Smooth muscle cell (in vitro differentiated cells): ENCODE measurements around the gene CLHC1. TPM values are rescaled to one million over a fixed set of nuclear protein-coding genes. Genes with fewer than 3 reads are reported as not detected.

Source experiments
- DNase-seq: peaks from one replicate; lab custom pipeline; 2025; ENCODE audit not compliant: unreplicated experiment; lab: John Stamatoyannopoulos, UW
- H2AFZ ChIP-seq: fragments of 200-600 bp; sonication (generic); 2 replicates; pipeline ENCODE4 v1.6.0; 2016; ENCODE audit warnings: antibody characterized with exemption, low read depth, mild to moderate bottlenecking
- H3F3A ChIP-seq: fragments of 200-600 bp; sonication (generic); 2 replicates; pipeline ENCODE4 v1.6.0; 2017; ENCODE audit warnings: antibody characterized with exemption, low read depth
- H3K27ac ChIP-seq: fragments of 200-600 bp; sonication (generic); 2 replicates; pipeline ENCODE4 v1.5.1; 2016; ENCODE audit warnings: low read depth, mild to moderate bottlenecking
- H3K27me3 ChIP-seq: fragments of 200-600 bp; sonication (generic); 2 replicates; pipeline ENCODE4 v1.6.1; 2016; ENCODE audit warnings: low read depth, mild to moderate bottlenecking
- H3K36me3 ChIP-seq: fragments of 200-600 bp; sonication (generic); 2 replicates; pipeline ENCODE4 v1.5.1; 2016; ENCODE audit warnings: low read depth
- H3K4me1 ChIP-seq: fragments of 200-600 bp; sonication (generic); 2 replicates; pipeline ENCODE4 v1.5.1; 2016; ENCODE audit warnings: low read depth
- H3K4me2 ChIP-seq: fragments of 200-600 bp; sonication (generic); 2 replicates; pipeline ENCODE4 v1.6.0; 2016; ENCODE audit warnings: mild to moderate bottlenecking
- H3K4me3 ChIP-seq: fragments of 200-600 bp; sonication (generic); 2 replicates; pipeline ENCODE4 v1.5.1; 2016; ENCODE audit warnings: mild to moderate bottlenecking
- H3K79me2 ChIP-seq: fragments of 200-600 bp; sonication (generic); 2 replicates; pipeline ENCODE4 v1.6.0; 2016; ENCODE audit warnings: low read depth, mild to moderate bottlenecking
- H3K9ac ChIP-seq: fragments of 200-600 bp; sonication (generic); 2 replicates; pipeline ENCODE4 v1.6.0; 2016; ENCODE audit warnings: low read depth
- H3K9me3 ChIP-seq: fragments of 200-600 bp; sonication (generic); replicated peaks from 2 replicates; pipeline ENCODE4 v1.5.1; 2016; ENCODE audit warnings: low read depth
- H4K20me1 ChIP-seq: fragments of 200-600 bp; sonication (generic); 2 replicates; pipeline ENCODE4 v1.6.0; 2016; ENCODE audit warnings: low read depth
- WGBS: methylation state at CpG from one replicate; pipeline ENCODE4 v1.1.7; 2016; ENCODE audit warnings: low lambda C conversion rate; 5-methylcytosine and 5-hydroxymethylcytosine counted together
- polyA plus RNA-seq: library from polyadenylated mRNA; unstranded; fragments of >200 nt; fragmentation: Nextera tagmentation; extraction: Ambion mirVana; gene quantifications from 2 replicates; pipeline ENCODE4 v1.2.1, GENCODE V29; 2016
- total RNA-seq: library from RNA; depleted of rRNA; stranded (reverse); fragments of >200 nt; gene quantifications from 2 replicates; pipeline ENCODE4 v1.2.3, GENCODE V29; 2014
- TF ChIP-seq, protein P1 (sequence below): fragments of 200-600 bp; sonication (generic); IDR thresholded peaks from 2 replicates; pipeline ENCODE4 v1.5.1; 2017; ENCODE audit warnings: borderline replicate concordance, mild to moderate bottlenecking, antibody characterized with exemption; ENCODE audit not compliant: insufficient read depth, poor library complexity, severe bottlenecking

The CLHC1 gene
- total and polyA plus RNA-seq, 2 experiments from 2014 or later, result 10.0 to 14.4 TPM

DNA sequence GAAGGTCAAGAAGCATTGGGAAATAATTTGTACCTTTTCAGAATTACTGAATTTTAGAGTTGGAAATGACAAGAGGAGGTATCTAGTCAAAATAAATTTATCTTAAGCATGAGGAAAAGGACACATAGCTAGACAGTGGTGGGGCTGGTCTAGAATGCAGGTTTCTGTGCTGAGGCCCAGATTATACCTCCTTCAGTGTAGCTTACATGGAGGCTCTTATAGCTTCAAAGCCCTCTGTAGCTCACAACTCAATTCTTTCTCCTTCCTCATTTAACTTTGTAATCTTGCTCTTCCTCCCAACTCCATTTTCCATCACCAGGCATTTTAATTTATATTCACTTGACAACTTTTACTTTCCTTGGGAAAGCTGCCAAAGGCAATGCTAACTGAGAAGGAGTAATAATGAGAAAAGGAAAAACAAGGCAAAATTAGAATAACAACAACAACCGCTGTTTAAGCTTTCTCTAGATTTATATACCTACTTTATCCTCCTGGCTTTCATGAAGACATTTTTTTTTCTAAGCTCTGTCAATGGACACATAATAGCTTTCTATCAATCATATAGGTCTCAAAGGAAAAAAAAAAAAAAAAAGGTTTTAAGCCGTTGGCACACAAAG lies 58.5 kb downstream of the CLHC1 start:
- 83% methylated on average over 2 of the region's 2 CpGs for WGBS
- H3K4me2 ChIP-seq, result no peak overlapping the region
- H2AFZ ChIP-seq, result no peak overlapping the region
- TF ChIP-seq, protein P1, sequence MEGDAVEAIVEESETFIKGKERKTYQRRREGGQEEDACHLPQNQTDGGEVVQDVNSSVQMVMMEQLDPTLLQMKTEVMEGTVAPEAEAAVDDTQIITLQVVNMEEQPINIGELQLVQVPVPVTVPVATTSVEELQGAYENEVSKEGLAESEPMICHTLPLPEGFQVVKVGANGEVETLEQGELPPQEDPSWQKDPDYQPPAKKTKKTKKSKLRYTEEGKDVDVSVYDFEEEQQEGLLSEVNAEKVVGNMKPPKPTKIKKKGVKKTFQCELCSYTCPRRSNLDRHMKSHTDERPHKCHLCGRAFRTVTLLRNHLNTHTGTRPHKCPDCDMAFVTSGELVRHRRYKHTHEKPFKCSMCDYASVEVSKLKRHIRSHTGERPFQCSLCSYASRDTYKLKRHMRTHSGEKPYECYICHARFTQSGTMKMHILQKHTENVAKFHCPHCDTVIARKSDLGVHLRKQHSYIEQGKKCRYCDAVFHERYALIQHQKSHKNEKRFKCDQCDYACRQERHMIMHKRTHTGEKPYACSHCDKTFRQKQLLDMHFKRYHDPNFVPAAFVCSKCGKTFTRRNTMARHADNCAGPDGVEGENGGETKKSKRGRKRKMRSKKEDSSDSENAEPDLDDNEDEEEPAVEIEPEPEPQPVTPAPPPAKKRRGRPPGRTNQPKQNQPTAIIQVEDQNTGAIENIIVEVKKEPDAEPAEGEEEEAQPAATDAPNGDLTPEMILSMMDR, result no peak
- H4K20me1 ChIP-seq, result no peaks in the 10 kb centered on the region
- H3F3A ChIP-seq, result no peaks in the 10 kb centered on the region
- no peaks in the 10 kb centered on the region for H3K36me3 ChIP-seq
- DNase-seq, result no peak
- H3K27ac ChIP-seq, result no peak overlapping the region
- H3K27me3 ChIP-seq, result no peaks in the 10 kb centered on the region
- H3K4me3 ChIP-seq, result no peak overlapping the region
- H3K4me1 ChIP-seq, result no peaks in the 10 kb centered on the region
- no peaks in the 10 kb centered on the region for H3K9me3 ChIP-seq
- no peak overlapping the region for H3K9ac ChIP-seq
- no peaks in the 10 kb centered on the region for H3K79me2 ChIP-seq

DNA sequence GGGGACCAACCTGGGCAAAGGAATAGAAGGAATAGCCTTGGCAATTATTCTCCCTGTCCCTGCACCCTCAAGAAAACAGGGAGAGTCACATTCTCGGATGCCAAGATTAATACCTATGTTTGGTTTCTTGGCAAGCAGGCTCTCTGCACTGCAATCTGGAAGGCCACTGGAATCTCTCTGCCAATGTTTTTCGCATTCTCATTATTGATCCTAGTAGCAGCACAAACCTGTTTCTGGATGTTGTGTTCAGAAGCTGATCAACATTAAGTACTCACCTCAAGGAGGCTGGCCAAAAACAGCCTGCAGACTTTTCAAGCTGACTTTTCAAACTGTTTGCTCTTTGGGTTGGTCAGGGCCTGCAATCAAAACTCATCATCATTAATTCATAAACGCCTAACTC lies 62.2 kb downstream of the CLHC1 start:
- Histone ChIP-seq H3K4me2 (no peak overlapping the region), H3K36me3 (no peaks in the 10 kb centered on the region), H3K79me2 (no peaks in the 10 kb centered on the region), H2AFZ (no peak overlapping the region), H3K9ac (no peak overlapping the region), H3K27me3 (no peaks in the 10 kb centered on the region), H3K4me3 (no peak overlapping the region), H3K9me3 (no peaks in the 10 kb centered on the region), H3F3A (no peaks in the 10 kb centered on the region), H4K20me1 (no peaks in the 10 kb centered on the region), H3K4me1 (peaks cover 5% of the 10 kb centered on the region), H3K27ac (no peak overlapping the region)
- TF ChIP-seq, protein P1, result no peak
- DNase-seq, result no peak
- 95% methylated on average over 3 of the region's 3 CpGs for WGBS

DNA sequence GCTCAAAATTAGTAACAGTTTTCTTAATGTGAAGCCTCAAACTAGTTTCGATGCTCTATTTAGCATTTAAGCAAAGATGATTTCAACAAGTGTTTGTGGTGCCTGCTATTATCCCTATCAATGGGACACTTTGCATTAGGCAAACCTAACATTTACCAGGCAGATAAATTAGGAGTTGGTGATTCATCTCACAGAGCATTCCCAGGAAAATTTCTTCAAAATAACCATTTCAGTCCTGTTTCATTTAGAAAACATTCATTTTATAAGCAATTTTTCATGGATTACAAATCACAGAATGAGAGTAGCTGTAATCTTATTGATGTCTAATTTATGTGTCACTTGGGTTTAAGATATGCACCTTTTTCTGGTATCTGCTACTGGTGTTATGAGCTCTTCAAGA lies 62.7 kb downstream of the CLHC1 start:
- Histone ChIP-seq H3K27me3 (no peaks in the 10 kb centered on the region), H3K4me3 (no peak overlapping the region), H3K9ac (no peak overlapping the region), H3K36me3 (no peaks in the 10 kb centered on the region), H3K4me1 (peaks cover 5% of the 10 kb centered on the region), H3K9me3 (no peaks in the 10 kb centered on the region), H3F3A (no peaks in the 10 kb centered on the region), H4K20me1 (no peaks in the 10 kb centered on the region), H3K27ac (no peak overlapping the region), H3K79me2 (no peaks in the 10 kb centered on the region), H2AFZ (no peak overlapping the region), H3K4me2 (no peak overlapping the region)
- TF ChIP-seq, protein P1, result no peak
- no peak for DNase-seq
- WGBS, result 84% methylated on average over 1 of the region's 1 CpG
